ENCODE measurements around the gene SCTR. TPM values are rescaled to one million over a fixed set of nuclear protein-coding genes. Genes with fewer than 3 reads are reported as not detected.

Gene SCTR
- total RNA-seq, 8 experiments from 2014 or later = 0.05 to 0.84 (median 0.35) TPM; not detected in 4

DNA sequence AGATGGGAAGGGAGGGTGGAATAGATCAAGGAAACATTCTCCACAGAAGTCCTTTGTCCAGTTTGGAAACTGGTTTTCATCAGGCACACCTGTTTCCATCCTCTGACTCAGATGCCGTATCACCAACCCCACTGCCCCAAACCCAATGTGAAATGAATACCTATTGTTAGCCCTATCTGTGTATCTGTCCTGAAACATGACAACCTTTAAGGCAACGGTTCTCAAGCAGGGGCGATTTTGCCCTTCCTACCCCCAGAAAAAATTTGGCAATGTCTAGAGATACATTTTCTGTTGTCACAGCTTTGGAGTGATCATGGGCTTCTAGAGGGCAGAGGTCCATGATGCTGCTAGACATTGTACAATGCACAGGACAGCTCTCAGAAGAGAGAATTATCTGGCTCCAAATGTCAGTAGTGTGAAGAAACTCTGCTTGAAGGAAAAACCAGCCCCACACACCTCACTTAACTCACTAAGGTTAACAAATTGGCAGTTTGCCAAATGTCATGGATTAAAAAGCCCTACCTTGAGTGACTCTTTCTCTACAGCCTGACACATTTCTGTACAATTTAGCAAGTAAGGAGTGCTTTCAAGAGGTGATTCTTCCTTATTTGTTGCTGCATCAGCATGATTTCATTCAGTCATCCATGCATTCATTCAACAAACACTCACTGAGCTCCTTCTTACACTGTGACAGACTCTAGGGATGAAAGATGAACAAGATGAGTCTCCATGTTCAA, 3.4 kb downstream of the SCTR start:
- H3K4me1 ChIP-seq (replicated peaks in 1 of 2) = no peaks in the 10 kb centered on the region
- H3K27ac ChIP-seq = no peak overlapping the region
- in situ Hi-C loops (cut with MboI; ENCODE audit: low pct_unique_long_range_greater_than_20kb in 2 of 9, low sequenced_read_pairs in 9 of 9, unreplicated experiment in 9 of 9) = loop anchor here in 1 of 9 experiments (25.0 kb wide), 1 partner anchor 116 kb away; no protein-coding TSS in a partner anchor
- WGBS, 10 experiments = 0 to 100% (median 52%) methylated on average over 2 to 3 of the region's 3 CpGs; no CpG with 5 or more reads in 4 of the 10 experiments
- no peak overlapping the region for H3K4me3 ChIP-seq
- no peak for ATAC-seq (replicated peaks in 6 of 8)

DNA sequence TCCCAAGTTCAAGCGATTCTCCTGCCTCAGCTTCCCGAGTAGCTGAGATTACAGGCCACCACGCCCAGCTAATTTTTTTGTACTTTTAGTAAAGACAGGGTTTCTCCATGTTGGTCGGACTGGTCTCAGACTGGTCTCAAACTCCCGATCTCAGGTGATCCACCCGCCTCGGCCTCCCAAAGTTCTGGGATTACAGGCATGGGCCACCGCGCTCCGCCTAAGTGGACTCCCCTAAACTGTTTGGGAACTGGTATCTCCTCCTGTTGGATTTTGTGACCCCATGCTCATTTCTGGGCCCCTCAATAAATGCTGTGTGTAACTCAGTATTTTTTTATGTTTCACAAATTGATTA, 5.2 kb downstream of the SCTR start:
- Histone ChIP-seq H3K4me3 (no peak overlapping the region), H3K27ac (no peak overlapping the region), H3K4me1 (replicated peaks in 1 of 2) (no peaks in the 10 kb centered on the region)
- in situ Hi-C loops (cut with MboI; ENCODE audit: low pct_unique_long_range_greater_than_20kb in 2 of 9, low sequenced_read_pairs in 9 of 9, unreplicated experiment in 9 of 9) = loop anchor here in 1 of 9 experiments (25.0 kb wide), 1 partner anchor 118 kb away; no protein-coding TSS in a partner anchor
- no peak for ATAC-seq (replicated peaks in 6 of 8)
- 10 to 100% (median 81%) methylated on average over 1 to 8 of the region's 10 CpGs; no CpG with 5 or more reads in 2 of the 10 experiments for WGBS, 10 experiments

DNA sequence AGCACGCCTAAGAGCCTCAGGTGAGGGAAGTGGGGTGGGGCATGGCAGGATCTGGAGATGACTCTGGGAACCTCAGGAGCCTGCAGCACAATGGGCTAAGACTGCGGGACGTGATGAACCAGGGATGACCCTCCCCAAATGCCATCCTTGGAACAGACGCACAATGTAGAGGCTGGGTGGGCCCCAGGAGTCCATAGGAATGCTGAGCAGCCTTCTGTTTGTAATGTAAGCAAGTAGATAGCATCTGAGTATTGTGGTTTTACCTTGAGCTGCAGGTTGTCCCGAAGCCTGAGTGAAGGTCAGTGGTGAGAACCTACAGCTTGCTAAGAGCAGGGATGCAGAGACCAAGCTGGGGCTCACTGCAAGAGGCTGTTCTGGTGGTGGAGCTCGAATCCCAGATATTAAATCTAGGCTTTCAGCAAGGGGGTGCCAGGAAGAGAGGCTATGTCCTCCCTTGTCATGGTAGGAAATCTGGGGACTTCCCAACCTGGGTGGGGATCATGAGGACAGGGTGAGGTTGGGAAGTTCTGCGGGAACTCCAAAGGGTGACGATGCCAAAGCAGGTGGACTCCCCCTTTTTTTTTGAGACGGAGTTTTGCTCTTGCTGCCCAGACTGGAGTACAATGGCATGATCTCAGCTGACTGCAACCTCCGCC, 5.8 kb downstream of the SCTR start:
- H3K4me3 ChIP-seq = no peak overlapping the region
- no peaks in the 10 kb centered on the region for H3K4me1 ChIP-seq (replicated peaks in 1 of 2)
- in situ Hi-C loops (cut with MboI; ENCODE audit: low pct_unique_long_range_greater_than_20kb in 2 of 9, low sequenced_read_pairs in 9 of 9, unreplicated experiment in 9 of 9) = loop anchor here in 1 of 9 experiments (25.0 kb wide), 1 partner anchor 119 kb away; no protein-coding TSS in a partner anchor
- WGBS, 10 experiments = 41 to 96% (median 72%) methylated on average over 1 to 5 of the region's 10 CpGs; no CpG with 5 or more reads in 3 of the 10 experiments
- no peak for ATAC-seq (replicated peaks in 6 of 8)
- no peak overlapping the region for H3K27ac ChIP-seq

GRCh38 chr2:119517433-119517832, 6.8 kb downstream of the SCTR start:
- H3K27ac ChIP-seq = no peak overlapping the region
- no peaks in the 10 kb centered on the region for H3K4me1 ChIP-seq (replicated peaks in 1 of 2)
- H3K4me3 ChIP-seq = no peak overlapping the region
- 6 to 64% (median 31%) methylated on average over 1 to 5 of the region's 7 CpGs; no CpG with 5 or more reads in 2 of the 10 experiments for WGBS, 10 experiments
- in situ Hi-C loops (cut with MboI; ENCODE audit: low pct_unique_long_range_greater_than_20kb in 2 of 9, low sequenced_read_pairs in 9 of 9, unreplicated experiment in 9 of 9) = loop anchor here in 1 of 9 experiments (25.0 kb wide), 1 partner anchor 120 kb away; no protein-coding TSS in a partner anchor
- ATAC-seq (replicated peaks in 6 of 8) = peak in 4 of 8 experiments; percentile 39 to 94 (median 90)

DNA sequence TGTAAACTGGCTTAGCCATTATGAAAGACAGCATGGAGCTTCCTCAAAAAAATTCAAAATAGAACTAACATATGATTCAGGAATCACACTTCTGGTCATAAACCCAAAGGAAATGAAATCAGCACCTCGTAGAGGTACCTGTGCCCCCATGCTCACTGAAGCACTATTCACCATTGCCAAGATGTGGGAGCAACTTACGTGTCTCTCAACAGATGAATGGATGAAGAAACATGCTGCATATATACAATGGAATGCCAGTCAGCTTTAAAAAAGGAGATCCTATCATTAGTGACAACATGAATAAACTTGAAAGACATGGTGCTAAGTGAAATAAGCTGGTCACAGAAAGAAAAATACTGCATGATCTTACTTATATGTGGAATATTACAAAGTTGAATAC, 8.2 kb downstream of the SCTR start:
- 0 to 100% (median 76%) methylated on average over 1 to 2 of the region's 2 CpGs; no CpG with 5 or more reads in 4 of the 10 experiments for WGBS, 10 experiments

DNA sequence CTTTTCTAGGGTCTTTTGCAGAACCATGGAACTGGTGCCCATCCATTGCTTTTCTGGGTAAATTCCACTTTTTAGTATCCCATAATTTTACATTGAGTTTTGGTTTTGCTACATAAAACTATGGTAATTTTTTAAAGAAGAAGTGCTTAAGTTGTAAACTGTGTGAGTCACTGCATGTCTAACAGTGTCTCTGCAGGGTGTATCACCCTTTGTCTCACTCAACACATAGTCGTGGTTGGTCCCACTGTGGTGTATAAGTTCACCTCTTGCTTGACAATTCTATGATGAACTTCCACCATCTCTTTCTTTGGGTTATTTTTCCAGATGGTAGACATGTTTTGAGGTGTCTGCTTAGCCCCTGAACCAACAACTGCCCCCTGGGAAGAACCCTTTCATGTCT, 10.5 kb downstream of the SCTR start:
- in situ Hi-C loops (cut with MboI; ENCODE audit: low pct_unique_long_range_greater_than_20kb in 2 of 9, low sequenced_read_pairs in 9 of 9, unreplicated experiment in 9 of 9) = loop anchor here in 1 of 9 experiments (25.0 kb wide), 1 partner anchor 123 kb away; no protein-coding TSS in a partner anchor
- ATAC-seq (replicated peaks in 6 of 8) = peak in 2 of 8 experiments; percentile 46 to 52
- 0 to 80% (median 10%) methylated on average over 1 of the region's 1 CpG; no CpG with 5 or more reads in 4 of the 10 experiments for WGBS, 10 experiments
- Histone ChIP-seq H3K27ac (no peak overlapping the region), H3K4me3 (no peak overlapping the region), H3K4me1 (replicated peaks in 1 of 2) (no peaks in the 10 kb centered on the region)

More for the DNA sequence above, 8.2 kb downstream of the SCTR start:
- ATAC-seq (replicated peaks in 6 of 8) = no peak
- Histone ChIP-seq H3K4me3 (no peak overlapping the region), H3K4me1 (replicated peaks in 1 of 2) (no peaks in the 10 kb centered on the region), H3K27ac (no peak overlapping the region)
- in situ Hi-C loops (cut with MboI; ENCODE audit: low pct_unique_long_range_greater_than_20kb in 2 of 9, low sequenced_read_pairs in 9 of 9, unreplicated experiment in 9 of 9) = loop anchor here in 1 of 9 experiments (25.0 kb wide), 1 partner anchor 121 kb away; no protein-coding TSS in a partner anchor

DNA sequence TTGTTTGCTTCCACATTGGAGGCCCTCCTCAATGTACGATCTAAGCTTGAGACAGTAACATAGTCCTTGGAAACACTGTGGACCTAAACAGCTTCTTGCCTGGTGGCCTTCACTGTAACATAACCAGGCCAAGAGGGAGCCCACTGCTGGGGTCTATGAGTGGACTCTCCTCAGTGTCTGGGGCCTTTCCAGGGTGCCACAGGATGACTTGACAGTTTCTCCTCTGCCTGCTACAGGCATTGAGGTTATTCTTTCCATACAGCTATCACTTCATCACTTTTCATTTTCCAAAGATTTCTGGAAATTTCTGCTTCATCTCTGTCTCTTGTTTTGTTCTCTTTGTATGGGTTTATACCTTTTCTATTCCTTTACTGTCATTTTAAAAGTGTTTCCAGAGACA, 11.3 kb downstream of the SCTR start:
- no peak for ATAC-seq (replicated peaks in 6 of 8)
- in situ Hi-C loops (cut with MboI; ENCODE audit: low pct_unique_long_range_greater_than_20kb in 2 of 9, low sequenced_read_pairs in 9 of 9, unreplicated experiment in 9 of 9) = loop anchor here in 1 of 9 experiments (25.0 kb wide), 1 partner anchor 124 kb away; no protein-coding TSS in a partner anchor
- Histone ChIP-seq H3K4me1 (replicated peaks in 1 of 2) (no peaks in the 10 kb centered on the region), H3K4me3 (no peak overlapping the region), H3K27ac (no peak overlapping the region)
- WGBS, 10 experiments = 0 to 100% (median 85%) methylated on average over 1 of the region's 1 CpG; no CpG with 5 or more reads in 2 of the 10 experiments

DNA sequence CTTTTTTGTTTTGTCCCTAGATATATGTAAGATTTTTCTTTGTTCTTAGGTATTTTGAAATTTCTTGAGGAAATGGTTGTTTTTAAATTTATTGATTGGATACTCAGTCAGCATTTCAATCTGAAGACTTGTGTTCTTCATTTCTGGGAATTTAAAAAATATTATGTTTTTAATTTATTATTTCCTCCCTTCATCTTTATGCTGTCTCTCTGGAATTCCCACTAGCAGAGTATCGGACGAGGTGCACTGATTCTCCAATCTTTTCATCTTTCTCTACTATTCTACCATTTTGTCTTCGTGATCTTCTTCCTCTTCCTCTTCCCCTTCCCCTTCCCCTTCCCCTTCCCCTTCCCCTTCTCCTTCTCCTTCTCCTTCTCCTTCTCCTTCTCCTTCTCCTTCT, 12.3 kb downstream of the SCTR start:
- WGBS, 10 experiments = 20 to 94% (median 60%) methylated on average over 1 to 3 of the region's 3 CpGs; no CpG with 5 or more reads in 3 of the 10 experiments
- no peak for ATAC-seq (replicated peaks in 6 of 8)
- Histone ChIP-seq H3K4me3 (no peak overlapping the region), H3K27ac (no peak overlapping the region), H3K4me1 (replicated peaks in 1 of 2) (no peaks in the 10 kb centered on the region)
- in situ Hi-C loops (cut with MboI; ENCODE audit: low pct_unique_long_range_greater_than_20kb in 2 of 9, low sequenced_read_pairs in 9 of 9, unreplicated experiment in 9 of 9) = loop anchor here in 1 of 9 experiments (25.0 kb wide), 1 partner anchor 125 kb away; no protein-coding TSS in a partner anchor

- no peaks in the 10 kb centered on the region for H3K4me1 ChIP-seq (replicated peaks in 1 of 2)
- ATAC-seq (replicated peaks in 6 of 8) = no peak
- in situ Hi-C loops (cut with MboI; ENCODE audit: low pct_unique_long_range_greater_than_20kb in 2 of 9, low sequenced_read_pairs in 9 of 9, unreplicated experiment in 9 of 9) = loop anchor here in 1 of 9 experiments (25.0 kb wide), 1 partner anchor 129 kb away; no protein-coding TSS in a partner anchor
- H3K27ac ChIP-seq = no peak overlapping the region
- H3K4me3 ChIP-seq = no peak overlapping the region
- WGBS, 10 experiments = 45 to 100% (median 85%) methylated on average over 1 to 6 of the region's 6 CpGs
These were observed 15.5 kb downstream of the SCTR start for GRCh38 chr2:119508756-119509155.

DNA sequence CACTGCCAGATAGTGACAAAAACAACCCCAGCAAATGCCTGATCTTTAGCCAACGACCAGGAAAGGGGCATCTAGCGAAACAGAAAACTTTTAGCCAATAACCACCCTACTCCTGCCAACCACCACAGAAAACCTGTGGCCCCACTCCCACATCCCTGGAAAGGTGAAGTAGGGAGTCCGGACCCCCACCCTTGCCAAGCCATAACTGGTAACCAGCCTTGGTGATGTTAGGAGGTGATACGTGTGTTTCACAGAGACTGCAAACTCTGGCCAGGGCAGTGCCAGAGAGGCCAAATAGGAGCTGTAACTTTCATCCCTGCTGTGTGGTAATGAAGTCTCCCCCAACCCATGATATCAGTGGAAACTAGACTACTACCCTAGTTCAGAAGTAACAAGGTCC, 27.6 kb downstream of the SCTR start:
- WGBS, 10 experiments = 30 to 100% (median 75%) methylated on average over 1 to 2 of the region's 4 CpGs; no CpG with 5 or more reads in 7 of the 10 experiments
- in situ Hi-C loops (cut with MboI; ENCODE audit: low pct_unique_long_range_greater_than_20kb in 2 of 9, low sequenced_read_pairs in 9 of 9, unreplicated experiment in 9 of 9) = no loop called here
- Histone ChIP-seq H3K4me1 (replicated peaks in 1 of 2) (no peaks in the 10 kb centered on the region), H3K27ac (no peak overlapping the region), H3K4me3 (no peak overlapping the region)
- no peak for ATAC-seq (replicated peaks in 6 of 8)

DNA sequence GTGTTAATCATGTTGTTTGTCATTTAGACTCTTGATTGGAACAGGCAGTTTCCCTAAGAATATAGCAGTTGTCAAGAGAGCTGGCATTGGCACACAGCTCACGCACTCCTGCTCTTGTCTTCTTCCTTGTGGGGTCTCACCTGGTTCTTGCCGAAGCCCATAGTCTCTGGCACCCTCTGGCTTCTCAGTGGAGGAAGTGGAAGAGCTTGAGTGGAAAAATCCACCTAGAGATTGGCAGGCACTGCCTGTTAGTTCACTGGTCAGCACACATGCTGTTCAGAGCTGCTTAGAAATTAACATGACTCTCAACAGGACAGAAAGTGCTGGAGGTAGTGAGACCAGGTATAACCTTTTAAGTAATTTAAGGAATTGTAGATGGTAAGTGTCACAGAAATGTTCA, 28.3 kb downstream of the SCTR start:
- H3K4me3 ChIP-seq = no peak overlapping the region
- 0 to 93% (median 75%) methylated on average over 1 to 2 of the region's 2 CpGs; no CpG with 5 or more reads in 4 of the 10 experiments for WGBS, 10 experiments
- no peak overlapping the region for H3K27ac ChIP-seq
- ATAC-seq (replicated peaks in 6 of 8) = no peak
- in situ Hi-C loops (cut with MboI; ENCODE audit: low pct_unique_long_range_greater_than_20kb in 2 of 9, low sequenced_read_pairs in 9 of 9, unreplicated experiment in 9 of 9) = no loop called here
- no peaks in the 10 kb centered on the region for H3K4me1 ChIP-seq (replicated peaks in 1 of 2)

DNA sequence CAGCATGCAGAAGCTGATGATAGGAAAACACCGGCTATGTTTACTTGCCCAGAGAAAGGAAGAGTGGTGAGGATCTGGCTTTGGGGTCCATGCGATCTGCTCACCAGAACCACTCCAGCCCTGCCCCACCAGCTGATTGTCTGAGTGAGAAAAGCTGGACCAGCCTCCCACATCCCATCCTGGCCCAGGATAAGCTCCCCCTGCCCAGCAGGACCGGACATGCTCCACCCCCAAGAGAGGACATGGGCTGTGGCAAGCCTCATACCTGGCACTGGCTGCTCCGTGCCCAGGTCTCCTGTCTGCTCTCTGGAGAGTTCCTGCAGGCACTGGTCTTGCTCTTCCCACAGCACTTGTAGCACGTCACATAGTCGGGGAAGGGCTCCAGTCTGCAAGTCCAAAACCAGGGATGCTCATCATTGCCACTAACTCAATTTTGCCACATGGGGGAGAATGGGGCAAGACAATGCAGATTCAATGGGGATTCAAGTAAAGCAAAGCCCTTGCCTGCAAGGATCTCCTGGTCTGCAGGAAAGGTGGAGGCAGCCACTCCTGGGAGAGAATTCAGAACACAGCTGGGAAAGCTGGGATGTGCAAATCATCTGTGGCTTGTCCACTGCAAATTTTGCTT, 30.0 kb downstream of the SCTR start:
- Histone ChIP-seq H3K4me3 (no peak overlapping the region), H3K27ac (no peak overlapping the region), H3K4me1 (replicated peaks in 1 of 2) (no peaks in the 10 kb centered on the region)
- no peak for ATAC-seq (replicated peaks in 6 of 8)
- in situ Hi-C loops (cut with MboI; ENCODE audit: low pct_unique_long_range_greater_than_20kb in 2 of 9, low sequenced_read_pairs in 9 of 9, unreplicated experiment in 9 of 9) = no loop called here
- WGBS, 10 experiments = 40 to 100% (median 86%) methylated on average over 1 to 6 of the region's 6 CpGs; no CpG with 5 or more reads in 6 of the 10 experiments
